ENCODE data around the gene B3GLCT.

Gene B3GLCT

DNA sequence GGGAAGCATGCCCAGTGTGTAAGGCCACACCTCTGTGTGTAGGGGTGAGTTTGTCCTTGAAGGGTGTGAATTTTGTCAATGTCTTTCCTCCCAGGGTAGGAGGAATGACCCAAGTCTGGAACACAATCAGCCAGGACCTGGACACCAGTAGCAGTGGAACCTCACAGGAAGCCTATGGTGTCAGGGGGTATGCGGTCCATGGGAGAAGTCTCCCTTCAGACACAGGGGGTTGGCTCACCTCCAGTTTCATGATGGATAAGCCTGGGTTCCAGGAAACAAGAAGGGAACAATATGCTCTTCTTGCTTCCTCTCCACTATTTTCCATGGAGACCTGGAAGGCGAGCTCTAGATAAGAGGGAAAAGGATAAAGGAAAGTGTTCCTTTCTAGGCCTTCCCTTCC lies 23.9 kb downstream of the B3GLCT start:
- DNase-seq (ENCODE audit: low read depth in 3 of 3), result no peak

DNA sequence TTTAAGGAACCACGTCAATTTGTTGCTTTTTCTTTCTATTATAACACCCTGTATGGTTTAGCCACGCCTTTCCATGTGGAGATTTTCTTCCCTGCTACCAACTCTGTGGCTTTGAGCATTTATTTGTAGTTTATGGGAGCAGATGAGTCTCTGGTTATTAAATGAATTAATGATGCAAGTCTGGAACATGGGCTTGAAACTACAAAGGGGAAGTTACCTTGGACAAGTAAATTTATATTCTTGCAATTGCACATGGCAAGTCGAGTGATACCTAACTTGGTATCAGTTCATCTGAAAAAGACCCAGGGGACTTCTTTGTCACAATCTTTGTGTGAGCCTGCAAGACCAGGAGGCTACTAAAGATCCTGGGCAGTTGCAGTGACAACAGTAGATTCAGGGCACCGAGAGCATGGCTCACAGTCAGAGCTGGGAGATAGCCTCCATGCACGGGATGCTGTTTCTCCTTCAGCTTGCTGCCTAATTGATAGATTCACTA lies 24.4 kb downstream of the B3GLCT start:
- DNase-seq (ENCODE audit: low read depth in 3 of 3), result no peak

DNA sequence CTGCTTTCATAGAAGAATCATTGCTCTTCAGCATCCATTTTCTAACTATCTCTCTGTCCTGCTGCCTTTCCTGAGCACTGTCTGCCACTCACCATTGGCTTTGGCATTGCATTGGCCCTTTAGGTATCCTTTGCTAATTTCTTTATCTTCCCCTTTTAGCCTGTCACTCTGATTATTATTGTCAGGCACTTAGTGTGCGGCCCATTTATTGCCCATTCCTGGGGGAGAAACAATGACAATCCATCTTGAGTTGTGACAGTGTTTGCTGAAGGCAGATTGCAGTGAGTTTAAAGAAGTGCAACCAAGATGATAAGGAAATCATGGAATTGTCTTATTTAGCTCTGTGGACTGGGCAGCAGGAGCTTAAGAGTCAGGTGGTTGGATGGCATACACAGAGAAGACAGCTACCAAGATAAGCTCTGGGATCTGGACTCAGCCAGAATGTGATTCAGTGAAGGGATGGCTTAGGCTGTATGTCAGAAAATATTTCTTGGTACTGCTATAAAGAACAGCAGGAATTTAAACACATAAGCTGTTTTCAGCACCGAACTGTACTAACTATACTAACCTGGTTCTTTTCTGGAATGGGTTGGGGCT lies 25.3 kb downstream of the B3GLCT start:
- no peak for DNase-seq (ENCODE audit: low read depth in 3 of 3)

DNA sequence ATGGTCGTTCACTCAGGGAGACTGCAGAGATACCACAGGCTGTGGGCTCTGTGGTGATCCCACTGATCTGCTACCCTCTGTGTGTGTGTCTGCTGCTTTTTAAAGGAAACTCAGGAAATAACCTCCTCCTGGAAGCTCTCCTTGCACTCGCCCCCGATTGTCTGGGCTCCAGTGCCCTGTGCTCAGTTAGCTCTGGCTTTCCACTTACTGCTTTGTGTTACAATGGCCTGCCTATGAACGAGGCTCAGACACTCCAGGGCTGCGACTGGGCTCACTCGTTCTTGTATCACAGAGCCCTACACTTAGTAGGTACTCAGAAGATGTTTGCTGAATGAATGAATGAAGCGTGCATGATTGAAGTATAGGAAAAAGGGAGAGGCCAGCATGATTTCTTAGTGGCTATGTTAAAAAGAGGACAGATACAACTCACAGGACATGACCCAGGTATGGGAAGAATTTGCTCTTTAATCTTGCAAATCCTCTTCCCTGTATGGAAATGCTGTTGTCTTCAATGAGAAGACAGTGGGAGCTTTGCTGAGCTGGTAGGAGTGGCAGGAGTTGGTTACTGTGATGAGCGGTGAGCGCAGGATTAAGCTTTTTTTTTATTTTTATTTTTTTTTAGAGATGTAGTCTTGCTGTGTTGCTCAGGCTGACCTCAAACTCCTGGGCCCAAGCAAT lies 26.4 kb downstream of the B3GLCT start:
- DNase-seq (ENCODE audit: low read depth in 3 of 3), result no peak

DNA sequence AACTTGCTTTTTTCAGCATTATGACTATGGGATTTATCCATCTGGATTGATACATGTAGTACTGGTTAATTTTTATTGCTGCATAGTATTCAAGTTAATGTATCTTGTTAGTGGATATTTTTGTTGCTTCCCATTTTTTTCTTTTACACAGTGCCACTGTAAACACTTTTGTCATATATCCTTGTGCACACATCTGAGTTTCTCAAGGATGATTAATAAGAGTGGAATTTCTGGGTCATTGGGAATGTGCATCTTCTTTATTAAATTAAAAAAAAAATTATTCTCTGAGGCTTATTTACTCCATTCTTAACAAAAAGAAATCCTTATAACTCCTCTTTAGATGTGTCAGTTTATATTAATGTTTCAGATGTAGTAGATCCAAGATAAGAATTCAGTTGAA lies 27.3 kb downstream of the B3GLCT start:
- DNase-seq (ENCODE audit: low read depth in 3 of 3), result no peak

DNA sequence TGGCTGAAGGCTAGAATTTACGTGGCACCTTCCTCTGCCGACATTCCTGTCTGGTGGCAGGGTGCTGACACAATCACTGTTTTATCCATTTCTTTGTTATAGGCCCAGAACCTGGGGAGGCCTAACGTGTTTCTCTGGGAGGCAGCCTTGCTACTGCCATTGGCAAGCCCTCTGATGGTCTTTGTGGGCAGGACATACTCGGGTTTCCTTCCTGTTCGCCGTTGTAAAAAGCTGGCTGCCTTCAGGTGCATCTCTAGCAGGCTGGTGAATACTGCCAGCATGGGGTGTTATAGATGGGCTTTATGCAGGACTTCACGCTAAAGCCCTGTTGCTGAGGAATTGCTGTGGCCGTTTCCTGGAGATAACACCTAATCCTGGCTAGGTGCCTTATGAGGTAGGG lies 28.1 kb downstream of the B3GLCT start:
- DNase-seq (ENCODE audit: low read depth in 3 of 3), result no peak

DNA sequence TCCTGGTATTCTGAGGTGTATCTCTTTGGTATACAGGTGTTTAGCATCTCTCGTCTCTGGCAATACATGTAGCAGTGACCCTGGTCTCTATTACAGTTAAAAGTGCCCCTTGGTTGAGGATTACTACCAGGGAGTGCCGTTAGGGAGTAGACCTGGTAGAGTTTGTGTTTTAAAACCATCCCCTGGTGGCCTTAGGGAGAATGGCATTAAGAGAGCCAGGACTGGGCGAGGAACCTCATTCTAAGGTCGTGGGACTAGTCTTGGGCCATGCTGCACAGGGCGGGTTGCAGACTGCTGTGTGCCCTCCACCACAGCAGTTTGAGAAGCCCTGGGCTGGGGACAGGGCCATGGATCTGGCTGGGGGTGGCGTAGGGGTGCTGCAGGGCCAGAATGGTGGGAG lies 35.0 kb downstream of the B3GLCT start:
- no peak for DNase-seq (ENCODE audit: low read depth in 3 of 3)

DNA sequence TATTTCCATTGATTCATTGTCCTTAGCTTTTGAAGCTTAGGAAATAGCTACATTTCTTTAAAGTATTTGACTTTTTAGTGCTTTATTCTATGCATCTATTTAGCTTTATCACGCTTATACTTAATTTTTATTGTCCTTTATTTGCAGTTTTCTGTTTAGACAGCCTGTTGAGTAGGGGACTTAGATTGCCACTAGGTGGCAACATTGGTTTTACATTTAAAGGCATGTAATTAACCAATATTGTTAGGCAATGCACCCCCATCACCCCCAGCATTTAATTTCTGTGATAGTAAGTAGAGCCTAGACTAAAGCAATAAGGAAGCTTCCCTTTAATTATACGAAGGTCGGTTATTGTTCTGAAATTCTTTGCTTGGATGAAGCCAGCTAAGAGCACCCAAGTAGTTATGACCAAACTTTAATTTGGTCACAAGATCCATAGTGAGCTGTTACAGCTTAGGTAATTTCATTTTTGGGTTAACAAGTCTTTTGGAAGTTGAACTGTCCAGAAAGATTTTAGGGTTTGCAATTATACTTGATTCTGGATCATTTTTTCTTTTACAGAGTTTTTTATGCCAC lies 36.5 kb downstream of the B3GLCT start:
- no peak for DNase-seq (ENCODE audit: low read depth in 3 of 3)

DNA sequence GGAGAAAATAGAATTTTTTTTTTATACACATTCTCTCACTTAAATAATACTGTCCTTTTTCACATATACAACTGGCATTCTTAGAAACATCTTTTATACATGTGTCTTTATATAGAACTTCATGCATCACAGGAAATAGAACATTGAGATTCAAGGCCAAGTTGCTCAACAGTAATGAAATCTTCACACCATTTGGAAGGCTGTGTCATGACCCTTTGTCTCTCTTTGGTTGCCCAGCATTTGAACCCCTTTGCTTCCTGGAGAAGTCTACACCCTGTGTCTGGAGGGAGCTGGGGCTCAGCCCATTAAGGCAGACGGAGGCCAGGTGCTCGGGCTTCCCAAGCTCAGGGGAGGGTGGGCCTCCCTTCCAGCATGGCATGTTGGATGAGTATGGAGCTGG lies 41.1 kb downstream of the B3GLCT start:
- no peak for DNase-seq (ENCODE audit: low read depth in 3 of 3)

DNA sequence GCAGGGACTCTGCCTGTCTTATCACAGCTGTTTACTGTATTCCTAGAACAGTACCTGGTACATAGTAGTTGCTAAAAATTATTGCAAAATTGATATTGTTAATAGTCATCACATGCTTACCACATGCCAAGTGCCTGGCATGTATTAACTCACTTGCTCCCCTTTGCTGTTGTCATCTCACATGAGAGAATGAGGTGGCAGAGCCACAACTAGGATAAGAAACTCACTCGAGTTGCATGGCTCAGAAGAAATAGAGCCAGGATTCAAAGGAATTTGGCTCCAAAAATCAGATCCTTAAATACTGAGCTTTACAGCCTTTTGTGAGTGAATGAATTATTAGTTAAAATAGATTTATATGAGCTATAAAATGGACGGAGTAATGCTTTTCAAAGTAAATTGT lies 42.6 kb downstream of the B3GLCT start:
- no peak for DNase-seq (ENCODE audit: low read depth in 3 of 3)

DNA sequence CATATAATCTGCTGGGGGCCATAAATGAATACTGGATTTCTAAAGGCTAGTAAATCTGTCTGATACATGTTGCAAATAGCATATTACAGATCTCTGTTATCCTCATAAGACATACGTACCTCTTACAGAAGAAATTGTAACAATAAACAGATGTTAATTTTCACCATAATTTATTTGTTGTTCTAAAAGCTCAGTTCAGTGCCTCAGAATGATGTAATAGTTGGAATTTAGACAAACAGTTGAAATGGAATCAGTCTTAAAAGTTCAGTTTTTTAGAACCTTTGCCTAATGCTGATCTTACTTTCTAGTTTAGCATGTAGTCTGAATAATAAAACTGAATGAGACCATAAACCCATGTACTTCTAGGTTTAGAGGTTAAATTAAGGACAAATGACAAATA lies 43.1 kb downstream of the B3GLCT start:
- no peak for DNase-seq (ENCODE audit: low read depth in 3 of 3)

DNA sequence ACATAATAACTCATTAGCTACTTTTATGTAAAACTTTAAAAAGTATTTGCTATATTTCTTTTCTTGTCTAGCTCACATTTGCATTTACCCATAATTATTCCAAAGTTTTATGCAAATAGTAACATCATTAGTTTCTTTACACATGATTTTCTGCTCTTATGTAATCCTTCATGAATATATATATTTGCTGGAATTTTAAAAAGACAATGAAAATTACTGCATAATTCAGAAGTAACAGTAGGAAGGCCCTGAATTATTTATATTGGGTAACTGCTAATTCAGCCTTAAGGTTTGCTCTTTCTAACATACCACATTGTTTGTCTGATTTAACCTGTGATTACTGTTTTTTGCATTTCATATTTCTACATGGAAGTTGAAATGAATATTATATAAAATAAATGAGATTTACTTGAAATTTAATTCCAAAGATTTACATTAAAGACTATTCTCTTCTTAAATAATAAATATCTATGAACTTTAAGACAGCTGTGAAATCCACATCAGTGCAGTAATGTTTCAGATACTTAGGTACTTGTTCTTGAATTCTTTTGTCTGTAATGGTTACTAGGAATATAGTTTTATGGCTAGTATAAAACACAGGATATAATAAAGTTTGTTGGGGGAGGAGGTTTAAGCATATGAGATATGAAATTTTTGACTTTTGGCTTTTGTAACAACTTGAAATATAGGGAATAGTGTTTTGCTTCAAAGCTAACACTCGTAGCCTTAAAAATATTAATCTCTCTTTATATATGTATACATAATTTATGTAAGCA lies 46.0 kb downstream of the B3GLCT start:
- no peak for DNase-seq (ENCODE audit: low read depth in 3 of 3)

DNA sequence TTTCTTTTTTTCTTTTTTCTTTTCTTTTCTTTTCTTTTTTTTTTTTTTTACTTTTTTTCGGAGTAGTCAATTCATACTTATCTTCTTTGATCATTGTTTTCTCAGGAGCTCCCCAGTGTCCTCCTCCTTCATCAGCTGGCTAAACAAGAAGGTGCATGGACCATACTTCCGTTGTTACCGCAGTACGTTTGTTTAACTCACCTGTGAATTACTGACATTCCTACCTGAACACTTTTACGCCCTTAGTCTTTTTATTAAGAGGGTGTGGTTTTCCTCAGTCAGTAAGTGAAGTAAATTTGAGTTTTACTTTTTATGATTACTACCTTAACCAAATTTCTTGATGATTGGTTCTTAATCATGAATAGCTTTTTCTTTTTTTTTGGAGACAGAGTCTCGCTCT lies 47.1 kb downstream of the B3GLCT start:
- no peak for DNase-seq (ENCODE audit: low read depth in 3 of 3)

DNA sequence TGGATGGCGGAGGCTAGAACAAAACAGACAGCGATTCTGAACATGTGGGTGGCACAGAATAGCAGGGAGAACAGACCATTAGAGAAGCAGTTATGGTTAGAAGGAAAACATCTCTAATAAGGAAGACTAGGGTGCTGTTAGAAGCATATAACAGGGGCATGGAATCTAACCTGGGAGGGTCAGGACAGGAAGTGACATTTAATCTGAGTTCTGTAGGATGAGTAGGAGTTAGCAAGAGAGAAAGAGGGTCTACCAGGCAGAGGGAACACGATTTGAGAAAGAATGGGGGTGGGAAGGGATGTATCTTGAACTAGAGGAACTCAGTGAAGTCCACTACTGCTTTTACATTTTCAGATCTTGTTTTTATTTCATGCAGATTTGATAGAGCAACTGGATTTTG lies 48.6 kb downstream of the B3GLCT start:
- DNase-seq (ENCODE audit: low read depth in 3 of 3), result no peak

DNA sequence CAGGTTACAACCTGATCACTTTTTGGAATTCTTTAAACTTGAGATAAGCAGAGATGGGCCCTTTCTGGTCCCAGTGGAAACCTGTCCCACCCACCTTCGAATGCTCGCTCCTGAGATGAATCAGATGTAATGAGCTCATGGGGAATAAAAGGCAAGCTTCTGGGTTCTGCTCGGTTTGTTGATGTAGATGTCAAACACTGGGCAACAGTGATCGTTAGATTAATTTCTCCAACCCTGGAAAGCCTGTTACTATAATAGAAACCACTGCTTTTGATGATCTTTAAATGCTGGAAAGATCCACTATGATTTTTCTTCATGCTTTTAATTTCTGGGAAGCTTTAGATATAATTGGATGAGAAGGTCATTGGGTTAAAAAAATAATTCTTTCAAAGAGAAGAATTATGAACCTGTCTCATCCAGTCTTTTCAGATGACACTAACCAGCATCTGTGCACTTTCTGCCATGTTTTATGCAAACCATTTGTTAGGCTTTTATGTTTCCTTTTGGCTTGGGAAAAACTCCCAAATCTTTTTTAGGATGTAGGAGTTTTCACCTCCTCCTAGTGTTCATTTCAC lies 49.3 kb downstream of the B3GLCT start:
- no peak for DNase-seq (ENCODE audit: low read depth in 3 of 3)

DNA sequence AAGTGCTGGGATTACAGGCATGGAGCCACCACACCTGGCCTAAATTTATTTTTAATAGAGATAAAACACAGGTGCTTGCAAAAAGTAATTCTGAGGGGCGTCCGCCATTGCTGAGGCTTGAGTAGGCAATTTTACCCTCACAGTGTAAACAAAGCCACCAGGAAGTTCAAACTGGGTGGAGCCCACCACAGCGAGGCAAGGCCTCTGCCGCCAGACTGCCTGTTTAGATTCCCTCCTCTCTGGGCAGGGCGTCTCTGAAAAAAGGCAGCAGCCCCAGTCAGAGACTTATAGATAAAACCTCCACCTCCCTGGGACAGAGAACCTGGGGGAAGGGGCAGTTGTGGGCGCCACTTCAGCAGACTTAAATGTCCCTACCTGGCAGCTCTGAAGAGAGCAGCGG lies 50.7 kb downstream of the B3GLCT start:
- DNase-seq (ENCODE audit: low read depth in 3 of 3), result no peak

DNA sequence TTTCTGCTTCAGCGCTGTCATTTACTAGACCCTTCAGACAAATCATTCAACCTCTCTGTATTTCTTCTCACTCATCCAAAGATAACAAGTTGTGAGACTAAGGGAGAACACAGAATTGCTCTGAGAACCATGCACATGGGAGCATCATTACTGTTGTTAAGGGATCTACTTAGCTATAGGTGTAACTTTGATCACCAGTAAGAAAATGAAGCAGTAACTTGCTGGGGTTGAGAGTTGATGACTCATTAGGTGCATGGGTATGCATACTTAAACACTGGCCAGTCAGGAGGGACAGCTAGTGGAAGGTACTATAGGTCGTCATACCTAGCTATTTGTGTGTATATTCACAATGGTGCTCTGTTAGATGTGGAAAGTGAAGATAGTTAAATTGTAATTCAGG lies 61.5 kb downstream of the B3GLCT start:
- DNase-seq (ENCODE audit: low read depth in 3 of 3), result no peak

DNA sequence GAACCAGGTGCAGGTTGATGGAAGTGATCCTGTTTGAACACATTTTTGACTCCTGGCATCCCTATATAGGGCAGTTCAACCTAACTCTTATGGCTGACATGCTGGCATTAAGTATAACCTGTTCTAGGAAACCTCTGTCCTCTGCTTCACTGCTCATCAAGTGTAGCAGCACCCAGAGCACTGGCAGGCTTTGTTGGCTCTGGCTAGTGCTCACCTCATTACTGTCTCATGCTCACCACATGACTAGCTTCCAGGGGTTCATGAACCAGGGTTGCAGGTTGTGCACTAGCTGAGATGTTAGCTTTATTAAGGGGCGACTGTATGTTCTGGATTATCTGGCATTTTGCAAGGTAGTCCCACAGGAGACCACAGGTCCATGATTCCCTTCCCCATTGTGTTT lies 63.6 kb downstream of the B3GLCT start:
- DNase-seq (ENCODE audit: low read depth in 3 of 3), result no peak

DNA sequence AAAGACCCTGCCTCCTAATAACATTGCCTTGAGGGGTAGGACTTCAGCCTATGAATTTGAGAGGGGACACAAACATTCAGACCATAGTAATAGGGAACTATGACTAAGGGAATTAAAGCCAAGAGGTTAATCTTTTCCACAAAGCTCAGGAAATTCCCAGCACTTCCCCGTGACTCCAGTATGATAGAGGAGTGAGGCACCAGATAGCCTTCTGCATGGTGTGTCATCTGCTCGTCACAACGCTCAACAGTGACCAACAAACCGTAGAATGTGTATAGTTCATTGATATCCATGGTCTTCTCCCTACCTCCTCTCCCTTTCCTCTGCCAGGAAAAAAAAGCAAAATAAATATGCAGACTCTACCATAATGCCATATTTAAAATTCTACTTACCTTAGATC lies 64.4 kb downstream of the B3GLCT start:
- no peak for DNase-seq (ENCODE audit: low read depth in 3 of 3)

DNA sequence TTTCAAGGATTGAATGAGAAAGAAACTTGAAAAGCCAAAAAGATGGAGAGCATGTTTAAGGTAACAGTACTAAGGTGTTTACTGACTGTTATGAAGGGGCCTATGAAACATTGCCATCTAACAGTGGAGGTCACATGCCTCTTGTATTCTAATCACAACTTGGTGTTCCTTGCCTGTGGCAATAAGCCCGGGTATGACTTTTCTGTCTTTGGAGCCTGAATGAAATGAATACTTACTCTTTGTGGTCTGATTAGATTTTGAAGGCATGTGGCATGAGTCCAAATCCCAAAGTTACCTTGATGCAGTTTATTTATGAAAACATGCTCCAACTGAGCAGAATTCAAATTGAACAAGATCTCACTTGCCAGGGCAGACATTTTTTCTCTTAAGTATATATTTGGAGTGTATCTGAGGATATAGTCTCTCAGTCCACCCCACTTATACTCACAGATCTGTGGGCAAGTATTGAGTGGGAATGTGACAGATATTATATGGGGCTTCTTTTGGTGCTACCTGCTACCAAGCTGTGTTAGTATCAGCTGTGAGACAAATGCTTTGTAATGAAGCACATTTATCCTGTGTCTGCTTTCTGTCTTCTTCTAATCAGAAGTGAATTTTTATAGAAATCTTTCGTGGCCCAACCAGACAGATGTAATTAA lies 67.5 kb downstream of the B3GLCT start:
- no peak for DNase-seq (ENCODE audit: low read depth in 3 of 3)

DNA sequence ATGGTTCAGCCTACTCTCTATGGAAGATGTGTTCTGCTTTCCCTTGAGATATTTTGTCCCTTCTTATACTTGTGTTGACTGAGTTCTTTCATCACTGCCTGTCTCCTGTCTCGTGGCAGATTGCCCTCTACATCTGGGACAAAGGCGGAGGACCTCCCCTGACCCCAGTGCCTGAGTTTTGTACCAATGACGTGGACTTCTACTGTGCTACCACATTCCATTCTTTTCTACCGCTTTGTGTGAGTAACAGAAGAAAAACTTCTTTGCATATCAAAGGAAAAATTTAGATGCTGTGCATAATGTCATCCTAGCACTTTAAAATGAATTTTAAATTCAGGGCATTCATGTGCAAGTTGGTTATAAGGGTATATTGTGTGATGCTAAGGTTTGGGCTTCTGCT lies 74.6 kb downstream of the B3GLCT start:
- DNase-seq (ENCODE audit: low read depth in 3 of 3), result no peak

DNA sequence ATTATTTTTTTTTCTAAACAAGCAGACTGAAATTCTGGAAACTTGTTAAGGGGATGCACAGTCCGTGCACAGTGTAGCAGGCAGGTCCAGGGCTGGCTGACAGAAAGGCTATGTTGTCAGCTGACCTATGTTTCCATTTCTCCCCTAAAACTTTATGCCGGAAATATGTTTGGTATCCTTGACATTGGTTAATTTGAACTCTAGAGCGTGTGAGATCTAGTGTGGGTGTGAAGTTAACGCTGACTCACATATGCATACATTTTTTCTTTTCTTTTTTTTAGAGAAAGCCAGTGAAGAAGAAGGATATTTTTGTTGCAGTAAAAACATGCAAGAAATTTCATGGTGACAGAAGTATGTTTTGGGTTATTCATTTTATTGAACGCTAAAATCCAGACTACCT lies 76.6 kb downstream of the B3GLCT start:
- DNase-seq (ENCODE audit: low read depth in 3 of 3), result no peak

All from stimulated activated CD4-positive, alpha-beta T cell treated with anti-CD3 and anti-CD28 coated beads, TNF-alpha, amount 100 ng/mL, for 48 hours (primary cell).